ENCODE measurements around the gene RGS19. TPM values are rescaled to one million over a fixed set of nuclear protein-coding genes. Genes with fewer than 3 reads are reported as not detected.
"Not testable (repeated sequence)": the region's sequence is repeated elsewhere in the genome, so short reads cannot be mapped to it uniquely, and the experiment has no call there.

Gene RGS19
- polyA plus RNA-seq, 1 donor, result 3.6 TPM

DNA sequence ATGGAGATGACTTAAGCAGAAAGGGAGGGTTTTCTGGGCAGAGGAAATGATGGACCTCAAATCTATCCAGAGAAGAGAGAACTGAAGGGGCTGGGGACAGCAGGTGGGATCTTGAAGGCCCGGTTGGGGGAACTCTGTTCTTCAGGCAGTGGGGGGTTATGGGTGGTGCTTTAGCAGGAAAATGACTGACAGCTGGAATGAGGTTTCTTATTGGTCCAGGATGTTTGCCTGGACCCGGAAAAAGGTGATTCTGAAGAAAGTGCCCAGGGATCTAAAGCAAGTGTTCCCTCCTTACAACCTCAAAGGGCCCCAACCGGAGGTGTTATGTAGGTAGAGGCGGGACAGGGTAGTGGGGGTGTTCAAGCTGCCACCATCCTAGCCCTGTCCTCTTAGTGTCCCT is 16.1 kb upstream of the RGS19 start:
- DNase-seq, result no peak

DNA sequence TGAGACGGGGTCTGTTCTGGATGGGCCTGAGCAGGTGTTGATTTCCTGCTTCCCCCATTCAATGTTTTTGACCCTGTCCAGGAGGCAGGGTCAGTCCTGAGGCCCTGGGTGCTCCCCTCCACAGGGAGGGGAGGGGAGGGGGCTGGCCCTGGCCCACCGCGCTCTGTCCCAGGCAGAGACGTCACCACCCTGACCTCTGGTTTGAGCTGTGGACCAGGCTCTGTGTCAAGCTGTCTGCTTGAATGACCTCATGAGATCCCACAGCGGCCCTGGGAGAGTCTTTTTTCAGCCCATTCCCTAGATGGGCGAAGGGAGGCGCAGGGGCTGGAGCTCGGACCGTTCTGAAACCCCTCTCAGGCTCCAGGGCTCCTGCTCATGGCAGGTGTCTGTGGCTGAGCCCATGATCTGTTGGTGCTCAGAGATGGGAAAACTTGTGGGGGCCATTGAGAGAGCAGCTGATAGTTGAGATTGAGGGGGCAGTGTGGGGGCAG is 13.7 kb upstream of the RGS19 start:
- DNase-seq, result no peak

DNA sequence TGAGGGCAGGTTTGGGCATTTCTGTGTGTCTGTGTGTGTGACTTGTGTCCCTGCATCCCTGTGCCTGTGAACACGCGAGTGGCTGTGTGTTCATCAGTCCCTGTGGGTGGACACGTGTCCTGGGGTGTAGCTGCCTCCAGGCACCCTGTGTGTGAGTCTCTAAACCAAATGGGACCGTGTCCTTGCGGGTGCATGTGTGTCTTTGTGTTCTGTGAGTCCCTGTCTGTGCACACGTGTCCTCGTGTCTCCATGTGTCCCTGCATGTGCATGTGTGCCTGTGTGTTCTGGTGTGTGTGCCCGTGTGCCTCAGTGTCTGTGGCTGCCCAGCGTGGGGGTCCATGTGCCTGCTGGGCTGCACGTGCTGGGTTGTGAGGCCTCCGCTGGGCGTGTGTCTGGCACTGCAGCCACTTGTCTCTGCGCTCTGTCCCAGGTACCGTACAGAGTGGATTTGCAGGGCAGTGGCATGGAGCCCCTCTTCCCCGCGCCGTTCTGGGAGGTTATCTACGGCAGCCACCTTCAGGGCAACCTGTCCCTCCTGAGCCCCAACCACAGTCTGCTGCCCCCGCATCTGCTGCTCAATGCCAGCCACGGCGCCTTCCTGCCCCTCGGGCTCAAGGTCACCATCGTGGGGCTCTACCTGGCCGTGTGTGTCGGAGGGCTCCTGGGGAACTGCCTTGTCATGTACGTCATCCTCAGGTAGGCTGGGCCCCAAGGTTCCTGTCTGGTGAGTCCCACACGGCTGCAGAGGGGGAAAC is 13.1 kb upstream of the RGS19 start:
- DNase-seq, result no peak

GRCh38 chr20:64091770-64092169 is 12.5 kb upstream of the RGS19 start:
- DNase-seq, result no peak

- DNase-seq, result no peak
Observed at GRCh38 chr20:64091340-64091739, 12.0 kb upstream of the RGS19 start.

GRCh38 chr20:64090165-64090564 is 10.8 kb upstream of the RGS19 start:
- no peak for DNase-seq

- not testable (repeated sequence) for DNase-seq
Observed at GRCh38 chr20:64088586-64088985, 9.3 kb upstream of the RGS19 start.

DNA sequence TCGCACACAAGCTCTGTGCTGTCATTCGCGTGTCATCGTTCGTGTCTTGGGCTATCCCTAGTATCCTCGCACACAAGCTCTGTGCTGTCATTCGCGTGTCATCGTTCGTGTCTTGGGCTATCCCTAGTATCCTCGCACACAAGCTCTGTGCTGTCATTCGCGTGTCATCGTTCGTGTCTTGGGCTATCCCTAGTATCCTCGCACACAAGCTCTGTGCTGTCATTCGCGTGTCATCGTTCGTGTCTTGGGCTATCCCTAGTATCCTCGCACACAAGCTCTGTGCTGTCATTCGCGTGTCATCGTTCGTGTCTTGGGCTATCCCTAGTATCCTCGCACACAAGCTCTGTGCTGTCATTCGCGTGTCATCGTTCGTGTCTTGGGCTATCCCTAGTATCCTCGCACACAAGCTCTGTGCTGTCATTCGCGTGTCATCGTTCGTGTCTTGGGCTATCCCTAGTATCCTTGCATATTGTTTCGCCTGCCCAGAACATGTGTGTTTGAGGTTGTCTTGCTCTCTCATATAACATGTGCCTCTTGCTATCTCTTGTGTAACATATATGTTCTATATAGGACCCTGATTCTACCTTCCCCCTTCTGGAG is 8.0 kb upstream of the RGS19 start:
- DNase-seq, result not testable (repeated sequence)

GRCh38 chr20:64086801-64087200 is 7.5 kb upstream of the RGS19 start:
- no peak for DNase-seq

- no peak for DNase-seq
Observed at GRCh38 chr20:64084685-64085152, 5.4 kb upstream of the RGS19 start.

- no peak for DNase-seq
Observed at GRCh38 chr20:64083804-64084684, 4.7 kb upstream of the RGS19 start, which contains the start of gene LKAAEAR1. Gene LKAAEAR1, minus strand, starts transcription at chr20:64084398. Its CDS starts 179 bp downstream, at chr20:64084219.

DNA sequence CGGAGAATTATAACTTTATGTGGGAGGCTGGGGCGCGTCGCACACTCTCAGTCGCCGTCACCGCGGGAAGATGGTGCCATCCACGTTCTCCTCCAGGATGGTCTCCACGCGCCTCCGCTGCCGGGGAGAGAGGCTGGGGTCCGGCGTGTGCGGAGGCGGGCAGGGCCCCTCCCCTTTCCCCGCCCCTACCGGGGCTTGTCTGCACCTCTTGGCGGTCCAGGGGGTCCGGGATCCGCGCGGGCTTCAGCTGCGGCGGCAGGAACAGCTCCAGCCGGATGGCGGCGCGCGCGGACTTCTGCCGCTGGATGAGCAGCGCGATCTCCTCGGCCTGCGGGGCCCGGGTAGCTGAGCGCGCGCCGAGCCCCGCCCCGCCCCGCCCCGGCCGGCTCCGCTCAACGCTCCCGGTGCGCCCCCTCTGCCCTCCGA is 4.1 kb upstream of the RGS19 start:
- DNase-seq, result no peak

GRCh38 chr20:64082820-64083377 is 3.6 kb upstream of the RGS19 start:
- no peak for DNase-seq

- no peak for DNase-seq
Observed at GRCh38 chr20:64082126-64082731, 2.9 kb upstream of the RGS19 start.

GRCh38 chr20:64081624-64081964 is 2.3 kb upstream of the RGS19 start:
- no peak for DNase-seq

- DNase-seq, result no peak
Observed at GRCh38 chr20:64080813-64081623, 1.7 kb upstream of the RGS19 start.

DNA sequence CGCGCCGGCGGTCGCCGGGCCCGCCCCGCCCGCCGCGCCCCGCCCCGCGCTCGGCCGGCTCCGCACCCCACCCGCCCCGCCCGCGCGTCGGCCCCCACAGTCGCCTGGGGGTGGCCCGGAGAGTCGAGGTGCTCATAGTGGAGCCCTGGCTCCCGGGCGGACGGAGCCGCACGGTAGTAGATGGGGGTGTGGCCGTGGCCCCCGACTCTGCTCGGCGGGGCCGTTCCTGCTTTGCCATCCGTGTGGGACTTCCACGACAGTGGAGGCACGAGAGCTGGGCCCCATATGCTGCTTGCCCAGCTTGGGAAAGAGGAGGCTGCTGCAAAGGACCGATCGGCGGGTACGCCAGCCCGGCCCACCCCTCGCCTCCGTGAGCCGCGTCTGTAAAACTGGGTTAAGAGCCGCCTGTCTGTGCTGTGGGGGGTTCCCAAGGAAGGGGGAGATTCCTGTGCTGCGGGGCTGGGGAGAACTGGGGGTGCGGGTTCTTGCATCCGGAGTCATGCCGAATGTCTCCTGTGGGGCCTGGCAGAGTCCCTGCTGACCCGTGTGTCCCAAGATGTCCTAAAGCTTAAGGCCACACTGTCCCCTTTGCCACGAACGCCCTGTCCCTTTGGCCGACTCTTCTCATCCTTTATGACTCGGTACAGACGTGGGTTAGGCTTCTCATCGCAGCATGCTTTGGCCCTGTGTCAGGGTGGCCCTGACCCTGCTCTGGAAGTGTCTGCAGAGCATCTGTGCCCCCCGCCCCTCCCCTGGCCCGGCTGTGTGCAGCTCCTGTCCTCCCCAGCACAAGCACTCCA is 895 bp upstream of the RGS19 start, which contains the start of gene OPRL1:
Gene OPRL1, plus strand, starts transcription at position 70 of the 800 bp plus-strand sequence. CDS start 12,639 bp downstream, outside the sequence.
- DNase-seq, result no peak

- DNase-seq, result no peak
Observed at GRCh38 chr20:64078934-64079272, 415 bp downstream of the RGS19 start.

GRCh38 chr20:64077876-64078551 is 1.3 kb downstream of the RGS19 start:
- no peak for DNase-seq

DNA sequence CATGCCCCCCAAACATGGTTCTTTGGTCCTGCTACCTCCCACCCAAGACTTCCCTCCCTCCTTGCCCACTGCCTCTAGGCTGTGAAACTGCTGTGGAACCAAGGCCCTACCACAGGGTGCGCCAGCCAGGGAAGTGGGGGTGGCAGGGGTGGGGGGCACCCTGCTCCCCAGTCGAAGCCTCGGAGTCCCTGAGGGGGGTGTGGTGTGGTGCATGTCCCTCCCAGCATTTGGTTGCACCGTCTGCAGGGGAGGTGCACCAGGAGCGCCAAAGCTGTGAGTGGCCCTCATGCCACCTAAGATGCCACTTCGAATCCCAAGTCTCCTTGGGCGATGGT is 1.8 kb downstream of the RGS19 start:
- DNase-seq, result no peak

Measured in left kidney (tissue), 2 donors.